ENCODE measurements around the gene DPYSL5. TPM values are rescaled to one million over a fixed set of nuclear protein-coding genes. Genes with fewer than 3 reads are reported as not detected.
A peak's percentile ranks its signal among the peaks of the same experiment; 100 is the strongest.

The DPYSL5 gene
- total RNA-seq, 1 donor from 2014 or later, result not detected

DNA sequence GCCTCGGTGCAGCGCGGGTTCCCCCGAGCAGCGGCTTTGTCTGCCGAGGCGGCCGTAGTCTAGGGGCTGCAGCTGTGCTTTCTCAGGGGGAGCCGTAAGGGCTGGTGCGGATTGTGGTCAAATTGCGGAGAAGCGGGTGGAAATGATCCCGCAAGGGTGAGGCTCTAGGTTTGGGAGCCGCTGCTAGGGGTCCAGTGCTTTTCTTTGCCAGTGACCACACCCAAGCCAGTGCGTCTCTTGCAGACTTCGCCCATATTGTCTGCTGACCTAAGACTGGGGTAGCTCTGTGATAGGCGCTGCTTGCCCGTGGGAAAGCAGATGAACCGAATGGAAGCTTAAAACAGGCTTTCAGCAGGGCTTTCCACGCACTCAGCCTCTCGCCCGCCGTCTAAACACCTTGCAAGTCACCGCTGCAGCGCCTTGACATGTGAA, 2.1 kb downstream of the DPYSL5 start:
- DNase-seq, result no peak
- H3K36me3 Mint-ChIP-seq (ENCODE audit: low read depth), result no peaks in the 10 kb centered on the region
- CTCF ChIA-PET, result no interaction called here
- H3K4me1 Mint-ChIP-seq, result peaks cover 20% of the 10 kb centered on the region
- TF ChIP-seq, protein P1, sequence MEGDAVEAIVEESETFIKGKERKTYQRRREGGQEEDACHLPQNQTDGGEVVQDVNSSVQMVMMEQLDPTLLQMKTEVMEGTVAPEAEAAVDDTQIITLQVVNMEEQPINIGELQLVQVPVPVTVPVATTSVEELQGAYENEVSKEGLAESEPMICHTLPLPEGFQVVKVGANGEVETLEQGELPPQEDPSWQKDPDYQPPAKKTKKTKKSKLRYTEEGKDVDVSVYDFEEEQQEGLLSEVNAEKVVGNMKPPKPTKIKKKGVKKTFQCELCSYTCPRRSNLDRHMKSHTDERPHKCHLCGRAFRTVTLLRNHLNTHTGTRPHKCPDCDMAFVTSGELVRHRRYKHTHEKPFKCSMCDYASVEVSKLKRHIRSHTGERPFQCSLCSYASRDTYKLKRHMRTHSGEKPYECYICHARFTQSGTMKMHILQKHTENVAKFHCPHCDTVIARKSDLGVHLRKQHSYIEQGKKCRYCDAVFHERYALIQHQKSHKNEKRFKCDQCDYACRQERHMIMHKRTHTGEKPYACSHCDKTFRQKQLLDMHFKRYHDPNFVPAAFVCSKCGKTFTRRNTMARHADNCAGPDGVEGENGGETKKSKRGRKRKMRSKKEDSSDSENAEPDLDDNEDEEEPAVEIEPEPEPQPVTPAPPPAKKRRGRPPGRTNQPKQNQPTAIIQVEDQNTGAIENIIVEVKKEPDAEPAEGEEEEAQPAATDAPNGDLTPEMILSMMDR (IDR thresholded peaks at IDR 0.05), result no peak
- H3K4me3 Mint-ChIP-seq, result peak overlapping the region; percentile 28
- H3K9me3 Mint-ChIP-seq, result no peaks in the 10 kb centered on the region
- no peak overlapping the region for H3K27ac Mint-ChIP-seq
- intact Hi-C loops (cut with micrococcal nuclease), result loop anchor here (5.0 kb wide), 1 partner anchor 237 kb away; the partner anchor contains the start of gene KHK
- H3K27me3 Mint-ChIP-seq, result peaks cover 46% of the 10 kb centered on the region
- POLR2A ChIA-PET, result no interaction called here
- ATAC-seq (ENCODE audit: low read depth), result no peak

DNA sequence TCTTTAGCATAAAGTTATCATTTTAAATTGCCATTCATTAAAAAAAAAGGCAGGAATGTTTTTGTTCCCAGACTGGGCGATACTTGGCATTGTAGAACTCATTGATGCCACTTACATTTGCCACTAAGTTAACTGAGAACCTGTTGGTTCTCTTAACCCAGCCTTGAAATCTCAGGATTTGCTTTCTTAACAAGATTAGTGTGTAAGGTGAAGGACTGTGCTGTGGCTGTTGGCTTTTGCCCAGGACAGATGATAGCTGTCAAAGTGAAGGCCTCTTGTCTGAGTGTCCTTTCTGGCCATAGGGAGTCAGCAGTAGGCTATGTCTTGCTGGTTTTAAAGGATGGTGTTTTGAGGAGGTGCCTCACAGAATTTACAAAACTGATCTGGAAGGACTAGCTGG, 2.6 kb downstream of the DPYSL5 start:
- CTCF ChIA-PET, result no interaction called here
- no peak for ATAC-seq (ENCODE audit: low read depth)
- no peaks in the 10 kb centered on the region for H3K9me3 Mint-ChIP-seq
- POLR2A ChIA-PET, result no interaction called here
- H3K4me3 Mint-ChIP-seq, result no peak overlapping the region
- H3K36me3 Mint-ChIP-seq (ENCODE audit: low read depth), result no peaks in the 10 kb centered on the region
- no peak for DNase-seq
- H3K27me3 Mint-ChIP-seq, result peaks cover 46% of the 10 kb centered on the region
- intact Hi-C loops (cut with micrococcal nuclease), result no loop called here
- H3K4me1 Mint-ChIP-seq, result peaks cover 20% of the 10 kb centered on the region
- no peak overlapping the region for H3K27ac Mint-ChIP-seq
- TF ChIP-seq, protein P1 (IDR thresholded peaks at IDR 0.05), result no peak

DNA sequence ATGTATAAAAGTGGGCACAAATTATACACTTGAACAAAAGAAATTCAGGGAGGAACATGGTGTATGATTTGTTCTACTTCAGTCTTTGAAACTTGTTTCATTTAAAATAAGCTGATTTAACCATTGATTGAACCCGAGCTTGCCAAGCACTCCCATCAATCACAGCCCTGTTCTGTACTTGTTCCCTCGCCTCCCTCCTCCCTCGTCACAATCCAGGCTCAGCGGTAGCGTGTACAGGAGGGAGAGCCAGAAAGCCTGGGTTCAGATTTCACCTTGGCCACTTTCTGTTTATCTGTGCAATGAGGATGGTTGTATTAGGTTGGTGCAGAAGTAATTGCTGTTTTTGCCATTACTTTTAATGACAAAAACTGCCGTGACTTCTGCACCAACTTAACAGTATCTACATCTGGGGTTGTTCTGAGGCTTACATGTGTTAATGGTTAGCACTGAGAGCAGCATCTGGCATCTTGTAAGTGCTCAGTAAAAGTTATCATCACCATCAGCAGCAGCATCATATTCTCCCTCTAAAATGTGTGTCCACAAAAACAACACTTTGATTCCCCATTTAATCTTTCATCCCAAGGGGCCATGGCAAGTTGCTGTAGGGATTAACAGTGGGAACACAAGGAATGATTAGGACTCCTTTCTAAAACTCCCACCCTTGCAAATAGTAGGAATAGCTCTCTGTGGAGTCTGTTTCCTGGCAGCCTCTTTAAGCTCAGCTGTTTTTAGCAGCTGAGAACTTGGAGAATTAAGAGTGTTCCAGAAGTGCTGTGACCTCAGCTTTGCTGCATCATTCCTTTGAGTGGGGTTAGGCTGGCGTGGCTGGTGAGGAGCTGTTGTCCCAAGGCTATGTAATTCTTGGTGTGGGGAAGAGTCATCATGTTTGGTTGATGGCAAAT, 4.7 kb downstream of the DPYSL5 start:
- POLR2A ChIA-PET, result no interaction called here

GRCh38 chr2:26853751-26854150, 5.8 kb downstream of the DPYSL5 start:
- peaks cover 40% of the 10 kb centered on the region for H3K27me3 Mint-ChIP-seq
- ChIA-PET POLR2A (no interaction called here), CTCF (interaction anchor here (1.0 kb wide), 1 partner anchor 69 kb away, joined by 4 read pairs; no protein-coding TSS in a partner anchor)
- TF ChIP-seq, protein P1 (IDR thresholded peaks at IDR 0.05), result no peak
- no peak for ATAC-seq (ENCODE audit: low read depth)
- no peaks in the 10 kb centered on the region for H3K36me3 Mint-ChIP-seq (ENCODE audit: low read depth)
- no peak overlapping the region for H3K27ac Mint-ChIP-seq
- H3K4me1 Mint-ChIP-seq, result peaks cover 10% of the 10 kb centered on the region
- no peak overlapping the region for H3K4me3 Mint-ChIP-seq
- DNase-seq, result no peak
- intact Hi-C loops (cut with micrococcal nuclease), result no loop called here
- no peaks in the 10 kb centered on the region for H3K9me3 Mint-ChIP-seq

More for the DNA sequence above, 4.7 kb downstream of the DPYSL5 start:
- H3K4me1 Mint-ChIP-seq, result peaks cover 10% of the 10 kb centered on the region
- intact Hi-C loops (cut with micrococcal nuclease), result no loop called here
- no peaks in the 10 kb centered on the region for H3K9me3 Mint-ChIP-seq
- H3K36me3 Mint-ChIP-seq (ENCODE audit: low read depth), result no peaks in the 10 kb centered on the region
- peaks cover 38% of the 10 kb centered on the region for H3K27me3 Mint-ChIP-seq
- TF ChIP-seq, protein P1 (IDR thresholded peaks at IDR 0.05), result no peak
- DNase-seq (no peak), ATAC-seq (ENCODE audit: low read depth) (no peak)
- CTCF ChIA-PET, result interaction anchor here (1.0 kb wide), 1 partner anchor 70 kb away, joined by 4 read pairs; no protein-coding TSS in a partner anchor
- H3K4me3 Mint-ChIP-seq, result no peak overlapping the region
- no peak overlapping the region for H3K27ac Mint-ChIP-seq

GRCh38 chr2:26854283-26854827, 6.4 kb downstream of the DPYSL5 start:
- no peaks in the 10 kb centered on the region for H3K9me3 Mint-ChIP-seq
- TF ChIP-seq, protein P1 (IDR thresholded peaks at IDR 0.05), result no peak
- ATAC-seq (ENCODE audit: low read depth) (no peak), DNase-seq (no peak)
- ChIA-PET POLR2A (no interaction called here), CTCF (no interaction called here)
- no peak overlapping the region for H3K4me3 Mint-ChIP-seq
- peaks cover 6% of the 10 kb centered on the region for H3K4me1 Mint-ChIP-seq
- no peaks in the 10 kb centered on the region for H3K36me3 Mint-ChIP-seq (ENCODE audit: low read depth)
- H3K27ac Mint-ChIP-seq, result no peak overlapping the region
- H3K27me3 Mint-ChIP-seq, result peaks cover 37% of the 10 kb centered on the region
- intact Hi-C loops (cut with micrococcal nuclease), result no loop called here
